H1 (cell line): ENCODE measurements around the gene SYP. TPM values are rescaled to one million over a fixed set of nuclear protein-coding genes. Genes with fewer than 3 reads are reported as not detected.

Experiments used
- CTCF ChIA-PET: fragments of 300-600 bp; sonication (Branson Sonifier 250); formaldehyde crosslinking; loops from one replicate; lab custom pipeline; 2021; ENCODE audit not compliant: partially characterized antibody; lab: Charles Lee
- POLR2A ChIA-PET: fragments of 300-600 bp; sonication (Branson Sonifier 250); formaldehyde crosslinking; loops from one replicate; lab custom pipeline; 2021; ENCODE audit warnings: inconsistent platforms; ENCODE audit not compliant: partially characterized antibody; lab: Charles Lee
- DNase-seq, 2 experiments: peaks; one replicate each; pipeline versions ENCODE4 v3.0.0 to v3.0.0-alpha.2; 2010 to 2022; ENCODE audit warnings: low spot score in 2 of 2, low read depth in 1 of 2, mixed read lengths in 1 of 2
- FAIRE-seq: peaks from 2 replicates; lab custom pipeline; 2011; peaks lifted over from hg19 to GRCh38; lab: Jason Lieb, UNC
- H2AFZ ChIP-seq: 2 replicates; pipeline ENCODE4 v1.8.1; 2012; ENCODE audit warnings: low read length, inconsistent platforms
- H2AK5ac ChIP-seq: 2 replicates; pipeline ENCODE4 v1.6.1; 2013; ENCODE audit warnings: low read depth, low read length
- H2BK120ac ChIP-seq: replicated peaks from 2 replicates; pipeline ENCODE3; 2013; ENCODE audit warnings: low read depth, low read length, inconsistent platforms
- H2BK12ac ChIP-seq: 2 replicates; pipeline ENCODE4 v1.6.1; 2013; ENCODE audit warnings: low read depth, low read length
- H2BK15ac ChIP-seq: 2 replicates; pipeline ENCODE4 v1.6.1; 2013; ENCODE audit warnings: low read length
- H2BK20ac ChIP-seq: 2 replicates; pipeline ENCODE4 v1.6.1; 2013; ENCODE audit warnings: low read length
- H2BK5ac ChIP-seq: 2 replicates; pipeline ENCODE4 v1.6.1; 2013; ENCODE audit warnings: low read depth, low read length
- H3K14ac ChIP-seq: 2 replicates; pipeline ENCODE4 v1.6.1; 2013; ENCODE audit warnings: inconsistent platforms; ENCODE audit not compliant: insufficient read length
- H3K18ac ChIP-seq: 2 replicates; pipeline ENCODE4 v1.6.1; 2013; ENCODE audit warnings: low read length; ENCODE audit errors: extremely low read depth
- H3K23ac ChIP-seq: 2 replicates; pipeline ENCODE4 v1.6.1; 2013; ENCODE audit warnings: inconsistent platforms; ENCODE audit not compliant: insufficient read length
- H3K23me2 ChIP-seq: 2 replicates; pipeline ENCODE4 v1.6.1; 2013; ENCODE audit warnings: low read depth, low read length
- H3K27ac ChIP-seq: 2 replicates; pipeline ENCODE4 v1.6.1; 2011; ENCODE audit warnings: low read depth, low read length, inconsistent platforms
- H3K27me3 ChIP-seq, 4 experiments: replicated peaks in 1 of 4; 1 replicate in 1 of 4; 2 replicates in 3 of 4; pipeline versions ENCODE4 v1.6.1 to v1.8.1; 2011 to 2013; ENCODE audit warnings: low read length in 3 of 4, mild to moderate bottlenecking in 3 of 4, inconsistent platforms in 2 of 4, mixed read lengths in 2 of 4, moderate library complexity in 1 of 4; ENCODE audit not compliant: control insufficient read depth in 3 of 4, insufficient read depth in 3 of 4; ENCODE audit errors: extremely low read depth in 1 of 4
- H3K36me3 ChIP-seq, 4 experiments: 2 replicates each; pipeline versions ENCODE4 v1.6.1 to v1.8.1; 2011 to 2013; ENCODE audit warnings: mild to moderate bottlenecking in 4 of 4, low read length in 3 of 4, moderate library complexity in 2 of 4, control low read depth in 1 of 4, inconsistent platforms in 1 of 4; ENCODE audit not compliant: insufficient read depth in 4 of 4, control insufficient read depth in 2 of 4
- H3K4ac ChIP-seq: replicated peaks from 2 replicates; pipeline ENCODE3; 2013; ENCODE audit warnings: low read length, low read depth, mixed read lengths, inconsistent platforms; ENCODE audit not compliant: insufficient read length
- H3K4me1 ChIP-seq, 4 experiments: replicated peaks in 1 of 4; 1 replicate in 1 of 4; 2 replicates in 3 of 4; pipeline versions ENCODE4 v1.6.1 to v1.8.1; 2011 to 2013; ENCODE audit warnings: low read length in 3 of 4, inconsistent platforms in 2 of 4, mixed read lengths in 1 of 4; ENCODE audit not compliant: insufficient read depth in 4 of 4, control insufficient read depth in 3 of 4
- H3K4me2 ChIP-seq, 2 experiments: 2 replicates each; pipeline versions ENCODE4 v1.6.1 to v1.8.1; 2011 to 2013; ENCODE audit warnings: low read depth in 2 of 2, low read length in 2 of 2, control low read depth in 1 of 2, inconsistent platforms in 1 of 2, mild to moderate bottlenecking in 1 of 2; ENCODE audit not compliant: insufficient read depth in 1 of 2
- H3K4me3 ChIP-seq, 4 experiments: fragments of 200-600, 300-600 bp in 1 of 4; sonication (generic), shearing (Covaris generic), sonication (Bioruptor Twin) in 1 of 4; 2 replicates each; pipeline versions ENCODE4 v1.5.1 to v1.8.1; 2011 to 2016; ENCODE audit warnings: low read length in 4 of 4, low read depth in 3 of 4, control low read depth in 2 of 4, inconsistent platforms in 2 of 4, mild to moderate bottlenecking in 2 of 4, mixed read lengths in 1 of 4, moderate library complexity in 1 of 4; ENCODE audit not compliant: insufficient read depth in 2 of 4; ENCODE audit errors: extremely low read depth in 1 of 4
- H3K56ac ChIP-seq: replicated peaks from 2 replicates; pipeline ENCODE3; 2013; ENCODE audit warnings: low read depth, mild to moderate bottlenecking, mixed read lengths, low read length, inconsistent platforms; ENCODE audit not compliant: insufficient read length
- H3K79me1 ChIP-seq: 2 replicates; pipeline ENCODE4 v1.6.1; 2013; ENCODE audit warnings: low read depth, low read length, control low read depth
- H3K79me2 ChIP-seq, 2 experiments: 2 replicates each; pipeline versions ENCODE4 v1.6.1 to v1.8.1; 2012 to 2013; ENCODE audit warnings: low read length in 2 of 2, mild to moderate bottlenecking in 2 of 2, inconsistent platforms in 1 of 2; ENCODE audit not compliant: insufficient read depth in 2 of 2, control insufficient read depth in 1 of 2
- H3K9ac ChIP-seq, 4 experiments: replicated peaks in 1 of 4; 1 replicate in 1 of 4; 2 replicates in 3 of 4; pipeline versions ENCODE4 v1.6.1 to v1.8.1; 2011 to 2013; ENCODE audit warnings: low read depth in 3 of 4, low read length in 3 of 4, control low read depth in 2 of 4, mild to moderate bottlenecking in 2 of 4, moderate library complexity in 2 of 4, inconsistent platforms in 1 of 4; ENCODE audit errors: extremely low read depth in 1 of 4
- H3K9me3 ChIP-seq, 2 experiments: 2 replicates each; pipeline versions ENCODE4 v1.6.1 to v1.8.1; 2012 to 2013; ENCODE audit warnings: mild to moderate bottlenecking in 2 of 2, moderate library complexity in 2 of 2, control low read depth in 1 of 2, inconsistent platforms in 1 of 2, low read depth in 1 of 2, low read length in 1 of 2, mixed read lengths in 1 of 2; ENCODE audit not compliant: insufficient read depth in 2 of 2
- H4K20me1 ChIP-seq, 2 experiments: replicated peaks in 1 of 2; 2 replicates each; pipeline versions ENCODE3 to v1.8.1; 2011 to 2013; ENCODE audit warnings: inconsistent platforms in 2 of 2, low read length in 2 of 2, mild to moderate bottlenecking in 1 of 2; ENCODE audit not compliant: insufficient read depth in 2 of 2, control insufficient read depth in 1 of 2
- H4K5ac ChIP-seq: 2 replicates; pipeline ENCODE4 v1.6.1; 2013; ENCODE audit warnings: low read length, low read depth, mixed read lengths, inconsistent platforms; ENCODE audit not compliant: insufficient read length
- H4K8ac ChIP-seq: 2 replicates; pipeline ENCODE4 v1.8.0; 2013; ENCODE audit warnings: mild to moderate bottlenecking, moderate library complexity, low read length, inconsistent platforms; ENCODE audit not compliant: insufficient read depth; ENCODE audit errors: extremely low read depth
- H4K91ac ChIP-seq: replicated peaks from 2 replicates; pipeline ENCODE3; 2013; ENCODE audit warnings: low read length, mixed read lengths, inconsistent platforms; ENCODE audit not compliant: insufficient read length
- ATF2 ChIP-seq: IDR thresholded peaks from 2 replicates; pipeline ENCODE4 v1.6.1; 2012; ENCODE audit warnings: low read length, inconsistent platforms
- ATF3 ChIP-seq: IDR thresholded peaks from 2 replicates; pipeline ENCODE4 v1.6.1; 2011; ENCODE audit warnings: low read depth, mild to moderate bottlenecking, low read length; ENCODE audit not compliant: insufficient read depth
- CBX5 ChIP-seq: fragments of 300-800, 300-1000 bp; sonication (generic); IDR thresholded peaks from 2 replicates; pipeline ENCODE4 v1.7.1; 2016; ENCODE audit warnings: antibody characterized with exemption, low read length, low read depth
- EGR1 ChIP-seq: IDR thresholded peaks from 2 replicates; pipeline ENCODE4 v1.6.1; 2011; ENCODE audit warnings: low read depth, low read length, borderline replicate concordance
- EZH2 ChIP-seq: fragments of 200-600 bp; sonication (generic); IDR thresholded peaks from 2 replicates; pipeline ENCODE4 v1.7.1; 2012; ENCODE audit warnings: low read depth, mild to moderate bottlenecking, moderate library complexity, low read length, inconsistent platforms; ENCODE audit not compliant: severe bottlenecking
- FOSL1 ChIP-seq: IDR thresholded peaks from 2 replicates; pipeline ENCODE4 v1.6.1; 2011; ENCODE audit warnings: mild to moderate bottlenecking, low read depth, low read length, moderate library complexity; ENCODE audit not compliant: insufficient read depth
- JUN ChIP-seq: IDR thresholded peaks from 2 replicates; pipeline ENCODE4 v1.6.1; 2011; ENCODE audit warnings: low read depth, mild to moderate bottlenecking, improper control_type of control experiment, low read length
- RAD21 ChIP-seq, 2 experiments: IDR thresholded peaks in 1 of 2; conservative IDR thresholded peaks in 1 of 2; 2 replicates each; pipeline ENCODE4 v1.6.1; 2011; ENCODE audit warnings: low read depth in 2 of 2, low read length in 2 of 2, improper control_type of control experiment in 1 of 2, inconsistent platforms in 1 of 2, mild to moderate bottlenecking in 1 of 2, moderate library complexity in 1 of 2
- SP4 ChIP-seq: IDR thresholded peaks from 2 replicates; pipeline ENCODE4 v1.6.1; 2012; ENCODE audit warnings: low read length, inconsistent platforms
- SUZ12 ChIP-seq: fragments of 200-600 bp; sonication (generic); IDR thresholded peaks from 2 replicates; pipeline ENCODE4 v1.6.1; 2012; ENCODE audit warnings: mild to moderate bottlenecking, inconsistent platforms, low read length, moderate library complexity, mixed read lengths
- TAF7 ChIP-seq: optimal IDR thresholded peaks from 2 replicates; pipeline ENCODE3; 2011; ENCODE audit warnings: low read depth, mild to moderate bottlenecking, inconsistent platforms, low read length, moderate library complexity, borderline replicate concordance
- TBP ChIP-seq: IDR thresholded peaks from 2 replicates; pipeline ENCODE4 v1.6.1; 2011; ENCODE audit warnings: low read depth, low read length, improper control_type of control experiment
- WGBS, 2 experiments: shearing (Covaris generic) in 1 of 2; methylation state at CpG; one replicate each; pipeline versions ENCODE4 v1.1.6 to v1.1.7; 2013 to 2015; ENCODE audit warnings: low lambda C conversion rate in 2 of 2, mixed read lengths in 2 of 2, inconsistent platforms in 1 of 2, low coverage in 1 of 2, missing lambda C conversion rate in 1 of 2; ENCODE audit not compliant: insufficient replicate concordance in 2 of 2, insufficient coverage in 1 of 2, insufficient read length in 1 of 2; ENCODE audit errors: extremely low coverage in 1 of 2, missing lambda C conversion rate in 1 of 2; 5-methylcytosine and 5-hydroxymethylcytosine counted together
- polyA plus RNA-seq, 7 experiments: library from polyadenylated mRNA; depleted of rRNA in 3 of 7; stranded (reverse) in 5 of 7; unstranded in 2 of 7; fragments of >200 nt in 5 of 7; fragments of 200-250 nt in 2 of 7; gene quantifications; 1 replicate in 5 of 7; 2 replicates in 1 of 7; 4 replicates in 1 of 7; pipeline versions ENCODE4 v1.2.1 to v1.2.3, GENCODE V29; 2011 to 2013; ENCODE audit warnings: missing spikeins in 2 of 7, mixed read lengths in 2 of 7
- total RNA-seq: library from RNA; stranded (reverse); fragmentation: NEBNext Ultra II Directional; extraction: Animal tissue kit (Norgen Biotek cat#: 25700); gene quantifications from 2 replicates; pipeline ENCODE4 v1.2.1, GENCODE V29; 2021

Gene SYP
- total and polyA plus RNA-seq, 2 of the 8 experiments (the other 6 are each of a cell fraction or from before 2014, with no cell fraction given): 4.3 to 10.8 TPM

GRCh38 chrX:49178537-49178936 lies 21.5 kb downstream of the SYP start:
- WGBS, 2 experiments: 96% methylated on average over 3 of the region's 3 CpGs; no CpG with 5 or more reads in 1 of the 2 experiments
- no peak overlapping the region for H3K56ac ChIP-seq
- no peak overlapping the region for H2AK5ac ChIP-seq
- H3K23me2 ChIP-seq: no peaks in the 10 kb centered on the region
- H3K79me1 ChIP-seq: no peaks in the 10 kb centered on the region
- no peak for DNase-seq
- H2BK20ac ChIP-seq: no peak overlapping the region
- H2AFZ ChIP-seq: no peak overlapping the region
- H3K79me2 ChIP-seq: no peaks in the 10 kb centered on the region
- H3K4me1 ChIP-seq: peaks cover 0 to under 1% (median 0%) of the 10 kb centered on the region in 4 experiments; a peak in 1 of 7 replicates
- H3K9ac ChIP-seq: no peak overlapping the region
- H3K18ac ChIP-seq: no peak overlapping the region
- no peak overlapping the region for H2BK120ac ChIP-seq
- no peak overlapping the region for H4K8ac ChIP-seq
- peaks cover 0 to 16% (median 6%) of the 10 kb centered on the region in 4 experiments; a peak in 5 of 8 replicates for H3K36me3 ChIP-seq
- no peak for FAIRE-seq
- H3K27ac ChIP-seq: no peak overlapping the region
- H3K4ac ChIP-seq: no peak overlapping the region
- no peak overlapping the region for H3K4me2 ChIP-seq
- POLR2A ChIA-PET: no interaction called here
- H2BK15ac ChIP-seq: no peak overlapping the region
- H4K20me1 ChIP-seq: peaks cover 0 to 3% of the 10 kb centered on the region in 2 experiments
- no peak overlapping the region for H3K4me3 ChIP-seq
- no peak overlapping the region for H2BK12ac ChIP-seq
- H3K27me3 ChIP-seq: no peaks in the 10 kb centered on the region
- H3K23ac ChIP-seq: no peak overlapping the region
- H3K9me3 ChIP-seq: no peaks in the 10 kb centered on the region
- H2BK5ac ChIP-seq: no peak overlapping the region
- CTCF ChIA-PET: no interaction called here
- H4K5ac ChIP-seq: no peak overlapping the region
- no peak overlapping the region for H4K91ac ChIP-seq
- H3K14ac ChIP-seq: no peak overlapping the region
- no peak for TF ChIP-seq SP4
- no peak for TF ChIP-seq FOSL1
- TF ChIP-seq SUZ12: no peak
- TF ChIP-seq EZH2: no peak
- no peak for TF ChIP-seq ATF3
- no peak for TF ChIP-seq ATF2
- no peak for TF ChIP-seq TBP
- TF ChIP-seq RAD21 (IDR thresholded peaks at IDR 0.05 in 1 of 2, conservative IDR thresholded peaks at IDR 0.05 in 1 of 2; ENCODE audit: low read depth in 2 of 2, low read length in 2 of 2): no peak
- no peak for TF ChIP-seq JUN
- TF ChIP-seq EGR1: no peak
- no peak for TF ChIP-seq CBX5
- no peak for TF ChIP-seq TAF7
